ENCODE data around the gene SLC2A9. TPM values are rescaled to one million over a fixed set of nuclear protein-coding genes. Genes with fewer than 3 reads are reported as not detected.

The SLC2A9 gene
- total and polyA plus RNA-seq, 2 of the 4 experiments (the other 2 are of a cell fraction), result 0.72 to 2.1 TPM

- Histone ChIP-seq H3K18ac (ENCODE audit: low read depth, low read length) (no peak overlapping the region), H2BK20ac (ENCODE audit: low read depth, low read length) (no peak overlapping the region), H2BK120ac (ENCODE audit: low read depth, low read length) (no peak overlapping the region), H4K91ac (ENCODE audit: insufficient read depth, low read depth, low read length) (no peak overlapping the region), H3K9me1 (ENCODE audit: insufficient read depth, low read length) (peaks cover 9% of the 10 kb centered on the region; the same call in 1 of the 2 replicates), H3K36me3 (ENCODE audit: control insufficient read depth, insufficient read depth, low read length) (no peaks in the 10 kb centered on the region), H2AFZ (replicated peaks; ENCODE audit: low read length, poor library complexity) (no peak overlapping the region), H4K20me1 (ENCODE audit: insufficient read depth, low read length) (no peaks in the 10 kb centered on the region), H3K27me3 (ENCODE audit: control insufficient read depth, insufficient read depth, low read length) (no peaks in the 10 kb centered on the region), H3K4me3 (ENCODE audit: insufficient read depth, low read depth, low read length) (no peak overlapping the region), H2BK15ac (ENCODE audit: low read depth, low read length) (no peak overlapping the region), H4K5ac (ENCODE audit: low read depth, low read length) (no peak overlapping the region), H3K9ac (ENCODE audit: low read depth, low read length) (no peak overlapping the region), H4K8ac (ENCODE audit: low read depth in 2 of 2, low read length in 2 of 2) (no peak overlapping the region), H3K4ac (ENCODE audit: low read depth, low read length) (no peak overlapping the region), H3K56ac (ENCODE audit: extremely low read depth, insufficient read depth, low read length) (no peak overlapping the region), H2BK5ac (ENCODE audit: low read depth, low read length, poor library complexity, severe bottlenecking) (no peak overlapping the region), H3K9me3 (ENCODE audit: control insufficient read depth, insufficient read depth, low read length) (no peaks in the 10 kb centered on the region), H3K14ac (replicated peaks; ENCODE audit: low read depth, low read length) (no peak overlapping the region), H3K23ac (ENCODE audit: low read depth, low read length) (no peak overlapping the region), H3K27ac (ENCODE audit: insufficient read depth, low read length) (no peak overlapping the region), H2AK9ac (replicated peaks; ENCODE audit: low read depth, low read length, poor library complexity) (no peak overlapping the region), H3K4me2 (ENCODE audit: low read depth, low read length) (no peak overlapping the region), H2AK5ac (ENCODE audit: low read depth, low read length) (no peak overlapping the region), H3K4me1 (ENCODE audit: control insufficient read depth, insufficient read depth, low read length) (peaks cover 11% of the 10 kb centered on the region; the same call in 1 of the 2 replicates), H3K79me1 (ENCODE audit: low read depth in 1 of 2, low read length in 2 of 2) (no peaks in the 10 kb centered on the region)
- intact Hi-C loops (cut with micrococcal nuclease) (no loop called here), dilution Hi-C loops (cut with HindIII; ENCODE audit: low sequenced_read_pairs, unreplicated experiment) (no loop called here), in situ Hi-C loops (cut with MboI; ENCODE audit: low sequenced_read_pairs) (no loop called here)
- DNase-seq, result peak; percentile 17
- CTCF ChIA-PET, result interaction anchor here (0.7 kb wide), 1 partner anchor 29 kb away, joined by 3 read pairs; no protein-coding TSS in a partner anchor
- TF ChIP-seq CHD1 (IDR thresholded peaks at IDR 0.05; ENCODE audit: low read depth, low read length), result no peak
- no peak for TF ChIP-seq MAFK (IDR thresholded peaks at IDR 0.05; ENCODE audit: low read depth, low read length)
- TF ChIP-seq MXI1 (IDR thresholded peaks at IDR 0.05; ENCODE audit: borderline replicate concordance, low read depth, low read length), result no peak
- no CpG with 5 or more reads among the region's 4 CpGs for WGBS, 2 experiments (ENCODE audit: extremely low coverage in 2 of 2, insufficient read length in 1 of 2)
- no TSS peak for BruUV-seq (replicated peaks)
- no peak for ATAC-seq (ENCODE audit: low read depth)
- POLR2A ChIA-PET (ENCODE audit: unreplicated experiment), result no interaction called here
Measured at GRCh38 chr4:9999956-10000561, 21.2 kb downstream of the SLC2A9 start.
